CD14-positive monocyte (primary cell): Measurements from ENCODE around the gene AIG1. TPM values are rescaled to one million over a fixed set of nuclear protein-coding genes. Genes with fewer than 3 reads are reported as not detected.
"Not testable (repeated sequence)": the region's sequence is repeated elsewhere in the genome, so short reads cannot be mapped to it uniquely, and the experiment has no call there.

Source experiments
- DNase-seq, 3 donors: peaks; one replicate each; pipeline ENCODE4 v3.0.0-alpha.2; 2011 to 2022
- H2AFZ ChIP-seq: 2 replicates; pipeline ENCODE4 v1.6.0; 2012; ENCODE audit warnings: mild to moderate bottlenecking, low read depth, low read length, inconsistent platforms; ENCODE audit not compliant: insufficient read depth, poor library complexity, severe bottlenecking
- H3K27ac ChIP-seq, 2 donors: 1 replicate in 1 of 2; 2 replicates in 1 of 2; pipeline ENCODE4 v1.5.1; 2012 to 2013; ENCODE audit warnings: low read length in 2 of 2, control low read depth in 1 of 2, inconsistent platforms in 1 of 2, low read depth in 1 of 2, mild to moderate bottlenecking in 1 of 2
- H3K27me3 ChIP-seq, 2 donors: one replicate each; pipeline versions ENCODE4 v1.6.0 to v1.6.1; 2011 to 2013; ENCODE audit warnings: low read length in 2 of 2; ENCODE audit not compliant: control insufficient read depth in 2 of 2, insufficient read depth in 2 of 2
- H3K36me3 ChIP-seq, 2 donors: replicated peaks in 1 of 2; 1 replicate in 1 of 2; 2 replicates in 1 of 2; pipeline versions ENCODE4 v1.5.1 to v1.6.1; 2012 to 2013; ENCODE audit warnings: low read length in 2 of 2, control low read depth in 1 of 2, inconsistent platforms in 1 of 2, mild to moderate bottlenecking in 1 of 2; ENCODE audit not compliant: insufficient read depth in 2 of 2, control insufficient read depth in 1 of 2
- H3K4me1 ChIP-seq, 2 donors: 1 replicate in 1 of 2; 2 replicates in 1 of 2; pipeline versions ENCODE4 v1.5.1 to v1.6.1; 2012 to 2013; ENCODE audit warnings: low read length in 2 of 2, control low read depth in 1 of 2, inconsistent platforms in 1 of 2, mild to moderate bottlenecking in 1 of 2, moderate library complexity in 1 of 2; ENCODE audit not compliant: insufficient read depth in 2 of 2, control insufficient read depth in 1 of 2
- H3K4me2 ChIP-seq: replicated peaks from 2 replicates; pipeline ENCODE3; 2012; ENCODE audit warnings: low read length, moderate library complexity, mild to moderate bottlenecking; ENCODE audit not compliant: poor library complexity, severe bottlenecking; ENCODE audit errors: extremely low read depth
- H3K4me3 ChIP-seq, 3 experiments: fragments of 200-600 bp in 1 of 3; sonication (generic) in 1 of 3; replicated peaks in 1 of 3; 1 replicate in 2 of 3; 2 replicates in 1 of 3; pipeline ENCODE4 v1.5.1; 2011 to 2013; ENCODE audit warnings: low read length in 3 of 3, mild to moderate bottlenecking in 3 of 3, control low read depth in 2 of 3, low read depth in 2 of 3, inconsistent platforms in 1 of 3, moderate library complexity in 1 of 3
- H3K79me2 ChIP-seq: 2 replicates; pipeline ENCODE4 v1.6.0; 2012; ENCODE audit warnings: mild to moderate bottlenecking, control low read depth, inconsistent platforms, low read length, moderate library complexity; ENCODE audit not compliant: insufficient read depth
- H3K9ac ChIP-seq: 2 replicates; pipeline ENCODE4 v1.6.0; 2017; ENCODE audit warnings: low read length, mild to moderate bottlenecking; ENCODE audit not compliant: insufficient read depth, poor library complexity, severe bottlenecking
- H3K9me3 ChIP-seq, 2 donors: replicated peaks in 1 of 2; 1 replicate in 1 of 2; 2 replicates in 1 of 2; pipeline versions ENCODE4 v1.5.1 to v1.6.1; 2012 to 2013; ENCODE audit warnings: low read length in 2 of 2, control low read depth in 1 of 2; ENCODE audit not compliant: control insufficient read depth in 1 of 2, insufficient read depth in 1 of 2
- H4K20me1 ChIP-seq: 2 replicates; pipeline ENCODE4 v1.6.0; 2012; ENCODE audit warnings: mild to moderate bottlenecking, low read length, control low read depth, moderate library complexity; ENCODE audit not compliant: insufficient read depth
- H3K27ac Mint-ChIP-seq, 7 donors: one replicate each; pipeline ENCODE4 v1.8.0; 2020; ENCODE audit warnings: mild to moderate bottlenecking in 7 of 7, mixed read lengths in 7 of 7, moderate library complexity in 6 of 7, inconsistent platforms in 2 of 7
- H3K27me3 Mint-ChIP-seq, 3 donors: one replicate each; pipeline ENCODE4 v1.8.0; 2021 to 2022; ENCODE audit warnings: low read depth in 3 of 3, mild to moderate bottlenecking in 3 of 3, mixed read lengths in 3 of 3, moderate library complexity in 3 of 3, inconsistent platforms in 1 of 3
- H3K36me3 Mint-ChIP-seq, 2 donors: one replicate each; pipeline ENCODE4 v1.8.0; 2020; ENCODE audit warnings: mixed read lengths in 2 of 2, inconsistent platforms in 1 of 2, mild to moderate bottlenecking in 1 of 2
- H3K4me1 Mint-ChIP-seq: one replicate; pipeline ENCODE4 v1.8.0; 2020; ENCODE audit warnings: mild to moderate bottlenecking, mixed read lengths
- H3K4me3 Mint-ChIP-seq, 2 donors: one replicate each; pipeline ENCODE4 v1.8.0; 2020; ENCODE audit warnings: mild to moderate bottlenecking in 2 of 2, mixed read lengths in 2 of 2, moderate library complexity in 1 of 2
- H3K9me3 Mint-ChIP-seq, 7 donors: one replicate each; pipeline ENCODE4 v1.8.0; 2020 to 2022; ENCODE audit warnings: mixed read lengths in 7 of 7, mild to moderate bottlenecking in 6 of 7, moderate library complexity in 6 of 7, inconsistent platforms in 2 of 7
- WGBS: methylation state at CpG from one replicate; pipeline ENCODE4 v1.1.5; 2013; ENCODE audit warnings: missing lambda C conversion rate; ENCODE audit not compliant: insufficient coverage; 5-methylcytosine and 5-hydroxymethylcytosine counted together
- intact Hi-C, 2 donors: fragments of 100-400 bp; cut with micrococcal nuclease; formaldehyde crosslinking; loops; one replicate each; pipeline versions ENCODE4 v1.15.0 to v1.15.1; 2023
- polyA plus RNA-seq, 3 donors: library from polyadenylated mRNA; depleted of rRNA in 1 of 3; unstranded in 2 of 3; stranded (reverse) in 1 of 3; fragments of 300-500 nt in 2 of 3; fragments of >200 nt in 1 of 3; fragmentation: Illumina TruSeq in 2 of 3; gene quantifications; 1 replicate in 2 of 3; 2 replicates in 1 of 3; pipeline ENCODE4 v1.2.3, GENCODE V29; 2012 to 2021
- TF ChIP-seq, protein P1 (sequence below): fragments of 200-600 bp; IDR thresholded peaks from one replicate; pipeline ENCODE4 v1.8.0; 2022; ENCODE audit warnings: antibody characterized with exemption, mild to moderate bottlenecking

The AIG1 gene
- polyA plus RNA-seq, 3 donors: 6.7 to 7.6 (median 6.8) TPM

DNA sequence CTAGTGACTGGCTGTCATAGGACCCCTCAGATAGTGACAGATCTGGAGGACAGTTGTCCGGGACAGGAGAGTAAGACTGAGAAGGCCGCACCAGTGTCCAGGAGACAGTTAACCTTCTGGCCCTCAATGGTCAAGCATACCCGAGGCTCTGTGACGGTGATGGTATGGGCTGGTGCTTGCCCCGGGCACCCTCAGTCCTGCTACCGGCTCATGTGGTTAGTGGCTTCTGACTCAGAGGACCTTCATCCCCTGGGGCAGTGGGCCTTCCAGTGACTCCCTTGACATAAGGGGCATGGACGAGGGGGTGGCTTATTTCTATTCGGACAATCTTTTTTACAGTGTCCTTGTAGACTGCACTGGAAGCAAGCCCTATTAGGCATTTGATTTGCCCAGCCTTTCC, 23.3 kb downstream of the AIG1 start:
- H3K79me2 ChIP-seq, H3K4me1 ChIP-seq, H3K27ac Mint-ChIP-seq, H3K4me1 Mint-ChIP-seq, H3K9ac ChIP-seq, DNase-seq, H2AFZ ChIP-seq, H3K9me3 ChIP-seq, H3K36me3 ChIP-seq, H3K27me3 ChIP-seq, H3K4me3 Mint-ChIP-seq, H3K27ac ChIP-seq, H3K4me3 ChIP-seq, intact Hi-C loops, H4K20me1 ChIP-seq, H3K4me2 ChIP-seq, H3K27me3 Mint-ChIP-seq, H3K36me3 Mint-ChIP-seq: not testable (repeated sequence)
- 93% methylated on average over 8 of the region's 8 CpGs for WGBS
- H3K9me3 Mint-ChIP-seq: peaks cover 3 to 13% (median 7%) of the 10 kb centered on the region in 7 donors

DNA sequence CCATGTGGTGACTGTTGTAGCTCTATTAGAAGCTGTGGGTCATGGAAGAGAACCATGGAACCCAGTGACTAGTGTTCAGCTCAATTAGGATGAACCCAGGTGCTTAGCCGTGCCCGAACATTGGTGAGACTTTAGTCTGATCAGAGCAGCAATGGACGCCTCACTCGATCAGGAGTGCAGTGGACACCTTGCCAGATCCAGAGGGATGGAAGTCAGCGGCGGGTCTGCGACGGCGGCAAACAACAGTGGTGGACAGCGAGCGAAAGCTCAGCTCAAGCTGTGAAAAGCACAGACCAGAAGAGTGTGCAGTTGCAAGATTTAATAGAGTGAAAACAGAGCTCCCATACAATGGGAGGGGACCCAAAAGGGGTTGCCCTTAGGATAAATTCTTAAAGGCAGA, 26.6 kb downstream of the AIG1 start:
- H4K20me1 ChIP-seq, H3K9me3 ChIP-seq, H3K27me3 ChIP-seq, H2AFZ ChIP-seq, H3K4me1 Mint-ChIP-seq, H3K4me1 ChIP-seq, H3K36me3 Mint-ChIP-seq, H3K27ac ChIP-seq, H3K36me3 ChIP-seq, H3K9me3 Mint-ChIP-seq, H3K4me2 ChIP-seq, H3K9ac ChIP-seq, H3K4me3 Mint-ChIP-seq, H3K4me3 ChIP-seq, DNase-seq, H3K79me2 ChIP-seq, intact Hi-C loops, H3K27me3 Mint-ChIP-seq: not testable (repeated sequence)
- peak overlapping the region in 1 of 7 donors; percentile 61 for H3K27ac Mint-ChIP-seq
- 97% methylated on average over 6 of the region's 11 CpGs for WGBS

- Histone ChIP-seq H3K79me2 (no peaks in the 10 kb centered on the region), H3K27me3 (no peaks in the 10 kb centered on the region), H3K4me2 (no peak overlapping the region), H3K36me3 (no peaks in the 10 kb centered on the region), H3K9me3 (no peaks in the 10 kb centered on the region), H2AFZ (no peak overlapping the region), H3K27ac (no peak overlapping the region), H3K9ac (no peak overlapping the region), H3K4me3 (no peak overlapping the region), H3K4me1 (no peaks in the 10 kb centered on the region), H4K20me1 (no peaks in the 10 kb centered on the region)
- H3K4me3 Mint-ChIP-seq: no peak overlapping the region
- H3K27me3 Mint-ChIP-seq: peaks cover 0 to 2% (median 0%) of the 10 kb centered on the region in 3 donors
- WGBS: no CpG with 5 or more reads among the region's 2 CpGs
- TF ChIP-seq, protein P1, sequence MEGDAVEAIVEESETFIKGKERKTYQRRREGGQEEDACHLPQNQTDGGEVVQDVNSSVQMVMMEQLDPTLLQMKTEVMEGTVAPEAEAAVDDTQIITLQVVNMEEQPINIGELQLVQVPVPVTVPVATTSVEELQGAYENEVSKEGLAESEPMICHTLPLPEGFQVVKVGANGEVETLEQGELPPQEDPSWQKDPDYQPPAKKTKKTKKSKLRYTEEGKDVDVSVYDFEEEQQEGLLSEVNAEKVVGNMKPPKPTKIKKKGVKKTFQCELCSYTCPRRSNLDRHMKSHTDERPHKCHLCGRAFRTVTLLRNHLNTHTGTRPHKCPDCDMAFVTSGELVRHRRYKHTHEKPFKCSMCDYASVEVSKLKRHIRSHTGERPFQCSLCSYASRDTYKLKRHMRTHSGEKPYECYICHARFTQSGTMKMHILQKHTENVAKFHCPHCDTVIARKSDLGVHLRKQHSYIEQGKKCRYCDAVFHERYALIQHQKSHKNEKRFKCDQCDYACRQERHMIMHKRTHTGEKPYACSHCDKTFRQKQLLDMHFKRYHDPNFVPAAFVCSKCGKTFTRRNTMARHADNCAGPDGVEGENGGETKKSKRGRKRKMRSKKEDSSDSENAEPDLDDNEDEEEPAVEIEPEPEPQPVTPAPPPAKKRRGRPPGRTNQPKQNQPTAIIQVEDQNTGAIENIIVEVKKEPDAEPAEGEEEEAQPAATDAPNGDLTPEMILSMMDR: no peak
- H3K36me3 Mint-ChIP-seq: no peaks in the 10 kb centered on the region
- intact Hi-C loops: no loop called here
- no peak overlapping the region for H3K27ac Mint-ChIP-seq
- no peaks in the 10 kb centered on the region for H3K4me1 Mint-ChIP-seq
- peaks cover 0 to 7% (median 0%) of the 10 kb centered on the region in 7 donors for H3K9me3 Mint-ChIP-seq
- no peak for DNase-seq
Observed at GRCh38 chr6:143087856-143088255, 27.2 kb downstream of the AIG1 start.
